Mucosa of descending colon (tissue), 3 donors: ENCODE data around the gene WNK1. TPM values are rescaled to one million over a fixed set of nuclear protein-coding genes. Genes with fewer than 3 reads are reported as not detected.

ENCODE experiments used
- ATAC-seq: fragments of 200-7000 bp; cut with Tn5 transposase; one replicate; pipeline ENCODE4 v1.9.1; 2020; ENCODE audit warnings: mild to moderate bottlenecking, moderate library complexity
- DNase-seq, 3 donors: peaks; one replicate each; pipeline ENCODE4 v3.0.0-alpha.2; 2020
- H3K36me3 ChIP-seq: fragments of 200-600 bp; one replicate; pipeline ENCODE4 v1.8.0; 2021; ENCODE audit warnings: low read depth, mild to moderate bottlenecking
- H3K4me1 ChIP-seq: fragments of 200-600 bp; one replicate; pipeline ENCODE4 v1.8.0; 2021; ENCODE audit warnings: low read depth, mild to moderate bottlenecking
- H3K4me3 ChIP-seq: fragments of 200-600 bp; one replicate; pipeline ENCODE4 v1.8.0; 2021; ENCODE audit warnings: mild to moderate bottlenecking
- H3K9me3 ChIP-seq: fragments of 200-600 bp; one replicate; pipeline ENCODE4 v1.8.0; 2021; ENCODE audit warnings: mild to moderate bottlenecking
- intact Hi-C, 2 donors: fragments of 100-400 bp; cut with DNase I in 1 of 2; cut with micrococcal nuclease in 1 of 2; formaldehyde crosslinking; loops; one replicate each; pipeline versions ENCODE4 v1.11.0 to v1.11.1; 2022; cut with DNase I, micrococcal nuclease
- total RNA-seq, 3 donors: library from RNA; stranded (reverse); fragmentation: NEBNext Ultra II Directional in 2 of 3; extraction: Animal tissue kit (Norgen Biotek cat#: 25700) in 2 of 3; gene quantifications; one replicate each; pipeline versions ENCODE4 v1.2.1 to v1.2.4, GENCODE V29; 2021 to 2023
- TF ChIP-seq, protein P1 (sequence below): fragments of 200-600 bp; IDR thresholded peaks from one replicate; pipeline ENCODE4 v1.8.0; 2022; ENCODE audit warnings: antibody characterized with exemption, mild to moderate bottlenecking
- donor health status: DM: no; HTN: no; CAD: no; lungs with moderate emphysema.
- donor health status: DM: no; HTN: no; CAD: no.
- donor health status: DM: no; HTN: yes; CAD: no.

The WNK1 gene
- total RNA-seq, 3 donors from 2014 or later: 84.0 to 155 (median 85.5) TPM

DNA sequence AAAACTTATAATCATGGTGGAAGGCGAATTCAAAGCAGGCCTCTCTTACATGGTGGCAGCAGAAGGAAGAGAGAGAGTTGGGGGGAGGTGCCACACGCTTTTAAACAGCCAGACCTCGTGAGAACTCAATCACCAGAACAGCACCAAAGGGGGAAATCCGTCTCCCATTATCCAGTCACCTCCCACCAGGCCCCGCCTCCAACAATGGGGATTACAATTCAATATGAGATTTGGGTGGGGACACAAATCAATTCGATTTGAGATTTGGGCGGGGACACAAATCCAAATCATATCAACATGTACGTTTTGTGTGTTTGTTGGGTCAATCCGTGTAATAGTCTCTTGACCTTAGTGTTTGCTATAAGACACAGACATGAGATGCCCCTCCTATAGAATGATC lies 21.8 kb upstream of the WNK1 start:
- TF ChIP-seq, protein P1, sequence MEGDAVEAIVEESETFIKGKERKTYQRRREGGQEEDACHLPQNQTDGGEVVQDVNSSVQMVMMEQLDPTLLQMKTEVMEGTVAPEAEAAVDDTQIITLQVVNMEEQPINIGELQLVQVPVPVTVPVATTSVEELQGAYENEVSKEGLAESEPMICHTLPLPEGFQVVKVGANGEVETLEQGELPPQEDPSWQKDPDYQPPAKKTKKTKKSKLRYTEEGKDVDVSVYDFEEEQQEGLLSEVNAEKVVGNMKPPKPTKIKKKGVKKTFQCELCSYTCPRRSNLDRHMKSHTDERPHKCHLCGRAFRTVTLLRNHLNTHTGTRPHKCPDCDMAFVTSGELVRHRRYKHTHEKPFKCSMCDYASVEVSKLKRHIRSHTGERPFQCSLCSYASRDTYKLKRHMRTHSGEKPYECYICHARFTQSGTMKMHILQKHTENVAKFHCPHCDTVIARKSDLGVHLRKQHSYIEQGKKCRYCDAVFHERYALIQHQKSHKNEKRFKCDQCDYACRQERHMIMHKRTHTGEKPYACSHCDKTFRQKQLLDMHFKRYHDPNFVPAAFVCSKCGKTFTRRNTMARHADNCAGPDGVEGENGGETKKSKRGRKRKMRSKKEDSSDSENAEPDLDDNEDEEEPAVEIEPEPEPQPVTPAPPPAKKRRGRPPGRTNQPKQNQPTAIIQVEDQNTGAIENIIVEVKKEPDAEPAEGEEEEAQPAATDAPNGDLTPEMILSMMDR: no peak
- no peaks in the 10 kb centered on the region for H3K36me3 ChIP-seq
- intact Hi-C loops: no loop called here

DNA sequence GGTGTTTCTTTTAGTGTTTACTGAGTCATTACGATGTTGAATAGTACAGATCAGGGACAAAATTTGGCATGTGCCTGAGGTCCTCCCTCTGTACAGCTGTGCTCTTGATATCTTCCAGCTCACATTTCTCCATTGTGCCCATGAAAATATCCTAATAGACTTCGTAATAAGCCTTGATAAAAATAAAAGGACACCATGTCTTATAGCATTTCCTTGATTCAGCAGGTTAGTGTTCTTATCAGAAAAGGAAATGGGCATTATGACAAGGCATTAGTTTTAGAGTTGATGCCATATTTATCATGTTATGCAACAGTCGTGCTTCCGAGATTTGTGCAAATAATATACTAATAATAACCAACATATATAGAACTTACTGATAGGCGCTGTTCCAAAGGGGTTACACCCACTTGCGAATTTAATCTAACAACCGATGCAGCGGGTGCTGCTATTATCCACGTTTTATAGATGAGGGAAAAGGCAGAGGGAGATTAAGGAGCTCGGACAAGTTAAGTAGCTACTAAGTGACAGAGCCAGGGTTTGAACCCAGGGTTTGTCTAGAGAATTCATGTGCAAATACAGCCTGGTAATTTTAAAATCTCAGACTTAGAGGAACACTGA lies 15.1 kb upstream of the WNK1 start:
- TF ChIP-seq, protein P1: no peak
- intact Hi-C loops: no loop called here
- no peaks in the 10 kb centered on the region for H3K9me3 ChIP-seq
- H3K4me1 ChIP-seq: no peaks in the 10 kb centered on the region
- H3K36me3 ChIP-seq: no peaks in the 10 kb centered on the region
- H3K4me3 ChIP-seq: no peak overlapping the region
- DNase-seq: no peak
- no peak for ATAC-seq

More for the DNA sequence above, 21.8 kb upstream of the WNK1 start:
- no peaks in the 10 kb centered on the region for H3K9me3 ChIP-seq
- ATAC-seq: no peak
- no peaks in the 10 kb centered on the region for H3K4me1 ChIP-seq
- H3K4me3 ChIP-seq: no peak overlapping the region
- DNase-seq: no peak

DNA sequence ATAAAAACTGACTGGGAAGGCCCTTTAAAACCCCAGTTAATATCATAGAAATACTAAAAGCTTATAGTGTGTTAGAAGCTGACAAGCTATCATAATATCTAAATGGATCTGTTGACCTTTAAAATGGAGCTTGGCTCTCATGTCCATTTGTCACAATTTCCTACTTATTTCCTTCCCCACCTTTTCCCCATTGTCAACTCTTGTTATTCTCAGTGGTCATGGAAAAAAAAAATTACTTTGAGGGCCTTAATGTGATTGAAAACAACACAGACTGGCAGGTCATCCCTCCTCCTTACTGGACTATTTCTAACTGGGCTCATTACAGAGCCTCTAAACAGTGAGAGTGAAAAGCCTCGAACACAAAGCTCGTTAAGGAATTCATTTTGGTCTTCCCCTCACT lies 13.7 kb upstream of the WNK1 start:
- DNase-seq (no peak), ATAC-seq (no peak)
- Histone ChIP-seq H3K9me3 (no peaks in the 10 kb centered on the region), H3K4me1 (no peaks in the 10 kb centered on the region), H3K36me3 (no peaks in the 10 kb centered on the region), H3K4me3 (no peak overlapping the region)
- TF ChIP-seq, protein P1: no peak
- intact Hi-C loops: no loop called here

DNA sequence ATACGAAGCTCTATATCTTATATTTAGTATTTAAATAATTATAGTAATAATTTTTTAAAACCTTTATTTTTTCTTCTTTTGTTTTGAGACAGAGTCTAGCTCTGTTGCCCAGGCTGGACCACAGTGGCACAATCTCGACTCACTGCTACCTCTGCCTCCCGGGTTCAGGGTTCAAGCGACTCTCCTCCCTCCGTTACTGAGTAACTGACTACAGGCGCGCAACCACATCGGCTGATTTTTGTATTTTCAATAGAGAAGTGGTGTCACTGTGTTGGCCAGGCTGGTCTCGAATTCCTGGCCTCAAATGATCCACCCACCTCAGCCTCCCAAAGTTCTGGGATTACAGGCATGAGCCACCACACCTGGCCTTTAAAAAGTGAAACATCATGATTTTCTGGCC lies 13.0 kb upstream of the WNK1 start:
- ATAC-seq (no peak), DNase-seq (no peak)
- H3K36me3 ChIP-seq: no peaks in the 10 kb centered on the region
- TF ChIP-seq, protein P1: no peak
- H3K4me3 ChIP-seq: no peak overlapping the region
- no peaks in the 10 kb centered on the region for H3K9me3 ChIP-seq
- no peaks in the 10 kb centered on the region for H3K4me1 ChIP-seq
- intact Hi-C loops: no loop called here

DNA sequence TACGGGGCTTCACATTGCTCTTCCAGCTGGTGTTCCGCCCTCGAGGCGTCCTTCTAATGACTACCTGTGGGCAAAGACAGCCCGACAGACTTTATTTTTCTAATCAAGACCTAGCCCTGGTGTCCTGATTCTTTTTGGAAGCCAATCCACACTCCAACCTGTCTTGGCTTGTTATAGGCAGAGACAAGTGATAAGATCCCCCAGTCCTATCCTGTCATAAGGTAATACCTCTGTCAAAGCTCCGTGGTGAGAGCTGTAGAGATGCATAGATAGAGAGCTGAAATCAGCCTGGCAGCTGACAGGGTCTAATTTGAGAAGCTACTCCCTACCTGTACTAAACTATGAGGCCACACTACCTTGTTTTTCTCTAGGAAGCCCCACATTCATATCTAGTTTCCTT lies 11.5 kb upstream of the WNK1 start:
- Histone ChIP-seq H3K9me3 (no peaks in the 10 kb centered on the region), H3K4me3 (no peak overlapping the region), H3K36me3 (no peaks in the 10 kb centered on the region), H3K4me1 (no peaks in the 10 kb centered on the region)
- intact Hi-C loops: no loop called here
- ATAC-seq (no peak), DNase-seq (no peak)
- TF ChIP-seq, protein P1: no peak
